ENCODE measurements around the gene PCMTD2.

The PCMTD2 gene

DNA sequence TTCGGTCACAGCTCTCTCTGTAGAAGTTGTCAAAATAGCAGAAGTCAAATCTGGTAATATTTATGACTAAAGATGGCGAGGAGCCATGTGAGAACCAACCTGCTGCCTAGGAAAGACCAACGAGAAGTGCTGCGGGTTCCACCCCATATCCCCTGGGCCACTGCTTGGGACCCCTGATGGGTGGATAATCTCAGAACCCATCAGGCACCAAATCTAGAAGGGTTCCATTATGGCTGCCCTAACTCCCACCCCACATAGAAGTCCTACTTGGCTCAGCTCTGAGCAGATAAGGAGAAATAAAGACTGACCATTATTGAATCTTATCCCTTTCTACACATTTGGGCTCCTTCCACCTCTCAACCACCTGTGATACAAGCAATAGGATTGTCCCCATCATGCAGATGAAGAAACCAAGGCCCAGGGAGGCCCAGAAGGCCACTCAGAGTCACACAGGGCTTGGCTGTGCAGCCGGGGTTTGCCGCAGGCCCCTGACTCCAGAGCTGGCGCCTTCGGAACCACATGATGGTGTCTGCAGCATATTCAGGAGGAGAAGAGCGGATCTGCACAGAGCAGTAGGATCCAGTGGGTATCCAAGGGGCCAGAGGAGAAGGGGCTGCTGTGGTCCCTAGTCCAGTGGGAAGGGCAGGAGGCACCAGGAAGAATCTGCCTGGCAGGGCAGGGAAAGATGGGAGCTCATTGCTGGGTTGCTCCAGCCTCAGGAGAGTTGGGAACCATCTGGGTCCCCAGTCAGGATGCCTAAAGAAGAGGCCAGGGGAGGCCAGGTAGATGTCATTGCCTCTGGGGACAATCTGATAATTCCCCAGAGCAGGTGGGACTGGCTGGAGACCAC lies 9.6 kb upstream of the PCMTD2 start:
- H3K9me3 ChIP-seq (ENCODE audit: severe bottlenecking), result no peaks in the 10 kb centered on the region
- peak; percentile 68 for DNase-seq (ENCODE audit: low spot score)
- no peak overlapping the region for H3K4me3 ChIP-seq (ENCODE audit: severe bottlenecking)
- TF ChIP-seq, protein P1, sequence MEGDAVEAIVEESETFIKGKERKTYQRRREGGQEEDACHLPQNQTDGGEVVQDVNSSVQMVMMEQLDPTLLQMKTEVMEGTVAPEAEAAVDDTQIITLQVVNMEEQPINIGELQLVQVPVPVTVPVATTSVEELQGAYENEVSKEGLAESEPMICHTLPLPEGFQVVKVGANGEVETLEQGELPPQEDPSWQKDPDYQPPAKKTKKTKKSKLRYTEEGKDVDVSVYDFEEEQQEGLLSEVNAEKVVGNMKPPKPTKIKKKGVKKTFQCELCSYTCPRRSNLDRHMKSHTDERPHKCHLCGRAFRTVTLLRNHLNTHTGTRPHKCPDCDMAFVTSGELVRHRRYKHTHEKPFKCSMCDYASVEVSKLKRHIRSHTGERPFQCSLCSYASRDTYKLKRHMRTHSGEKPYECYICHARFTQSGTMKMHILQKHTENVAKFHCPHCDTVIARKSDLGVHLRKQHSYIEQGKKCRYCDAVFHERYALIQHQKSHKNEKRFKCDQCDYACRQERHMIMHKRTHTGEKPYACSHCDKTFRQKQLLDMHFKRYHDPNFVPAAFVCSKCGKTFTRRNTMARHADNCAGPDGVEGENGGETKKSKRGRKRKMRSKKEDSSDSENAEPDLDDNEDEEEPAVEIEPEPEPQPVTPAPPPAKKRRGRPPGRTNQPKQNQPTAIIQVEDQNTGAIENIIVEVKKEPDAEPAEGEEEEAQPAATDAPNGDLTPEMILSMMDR (IDR thresholded peaks at IDR 0.05; ENCODE audit: poor library complexity, severe bottlenecking), result no peak
- no peak overlapping the region for H3K27ac ChIP-seq (ENCODE audit: poor library complexity, severe bottlenecking)
- peaks cover 24% of the 10 kb centered on the region for H3K27me3 ChIP-seq (ENCODE audit: insufficient read depth, poor library complexity, severe bottlenecking)
- ATAC-seq (ENCODE audit: low read depth), result no peak
- H3K36me3 ChIP-seq (ENCODE audit: low read depth), result no peaks in the 10 kb centered on the region
- H3K4me1 ChIP-seq (ENCODE audit: insufficient read depth, poor library complexity, severe bottlenecking), result no peaks in the 10 kb centered on the region

DNA sequence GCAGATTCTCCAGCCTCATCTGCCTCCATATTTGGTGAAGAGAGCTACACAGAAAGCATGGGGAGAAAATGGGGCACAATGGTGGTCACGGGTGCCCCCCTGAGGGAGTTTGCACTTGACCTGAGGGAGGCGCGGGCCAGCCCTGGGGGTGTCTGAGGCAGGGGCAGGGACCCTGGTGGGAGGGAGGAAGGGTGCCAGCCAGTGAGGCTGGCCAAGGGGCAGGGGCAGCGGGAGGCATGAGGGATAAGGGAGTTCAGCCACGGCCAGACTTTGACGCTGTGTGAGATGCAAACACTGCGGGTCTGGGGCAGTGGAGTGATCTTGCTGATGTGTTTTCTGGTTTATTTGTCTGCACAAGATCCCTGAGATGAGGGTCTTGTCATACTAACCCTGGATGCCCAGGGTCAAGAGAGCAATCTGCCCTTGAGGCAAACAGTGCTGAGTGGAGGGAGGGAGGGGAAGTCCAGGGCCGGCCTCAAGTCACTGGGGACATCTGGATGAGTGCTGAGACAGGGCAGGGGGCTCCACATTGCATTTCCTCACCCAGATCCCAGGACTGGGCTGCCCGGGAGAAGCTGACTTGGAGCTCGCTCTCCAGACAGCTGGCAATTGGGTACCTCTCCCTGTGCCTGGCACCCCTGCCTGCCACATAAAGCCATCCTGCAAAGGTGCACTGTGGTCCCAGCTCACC lies 8.8 kb upstream of the PCMTD2 start:
- peaks cover 31% of the 10 kb centered on the region for H3K27me3 ChIP-seq (ENCODE audit: insufficient read depth, poor library complexity, severe bottlenecking)
- ATAC-seq (ENCODE audit: low read depth), result no peak
- TF ChIP-seq, protein P1 (IDR thresholded peaks at IDR 0.05; ENCODE audit: poor library complexity, severe bottlenecking), result no peak
- no peak overlapping the region for H3K27ac ChIP-seq (ENCODE audit: poor library complexity, severe bottlenecking)
- H3K36me3 ChIP-seq (ENCODE audit: low read depth), result no peaks in the 10 kb centered on the region
- peak; percentile 78 for DNase-seq (ENCODE audit: low spot score)
- no peaks in the 10 kb centered on the region for H3K9me3 ChIP-seq (ENCODE audit: severe bottlenecking)
- no peaks in the 10 kb centered on the region for H3K4me1 ChIP-seq (ENCODE audit: insufficient read depth, poor library complexity, severe bottlenecking)
- H3K4me3 ChIP-seq (ENCODE audit: severe bottlenecking), result no peak overlapping the region

DNA sequence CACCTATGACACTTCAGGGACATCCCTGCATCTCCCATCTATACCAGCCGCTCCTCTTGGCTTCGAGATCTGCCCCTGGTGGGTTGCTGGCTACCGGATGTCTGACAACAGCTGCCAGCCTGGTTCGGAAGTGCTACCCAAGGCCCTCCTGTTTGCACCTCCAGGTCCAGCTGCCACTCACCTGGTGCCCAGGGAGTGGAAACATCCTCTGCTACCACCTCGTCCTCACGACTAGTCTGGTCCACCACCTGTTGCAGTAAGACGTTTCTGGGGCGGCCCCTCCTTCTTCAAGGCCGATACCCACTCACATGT lies 8.3 kb upstream of the PCMTD2 start:
- Histone ChIP-seq H3K4me1 (ENCODE audit: insufficient read depth, poor library complexity, severe bottlenecking) (no peaks in the 10 kb centered on the region), H3K4me3 (ENCODE audit: severe bottlenecking) (no peak overlapping the region), H3K27ac (ENCODE audit: poor library complexity, severe bottlenecking) (no peak overlapping the region), H3K9me3 (ENCODE audit: severe bottlenecking) (no peaks in the 10 kb centered on the region), H3K36me3 (ENCODE audit: low read depth) (no peaks in the 10 kb centered on the region), H3K27me3 (ENCODE audit: insufficient read depth, poor library complexity, severe bottlenecking) (peaks cover 31% of the 10 kb centered on the region)
- TF ChIP-seq, protein P1 (IDR thresholded peaks at IDR 0.05; ENCODE audit: poor library complexity, severe bottlenecking), result no peak
- ATAC-seq (ENCODE audit: low read depth) (no peak), DNase-seq (ENCODE audit: low spot score) (peak; percentile 65)

DNA sequence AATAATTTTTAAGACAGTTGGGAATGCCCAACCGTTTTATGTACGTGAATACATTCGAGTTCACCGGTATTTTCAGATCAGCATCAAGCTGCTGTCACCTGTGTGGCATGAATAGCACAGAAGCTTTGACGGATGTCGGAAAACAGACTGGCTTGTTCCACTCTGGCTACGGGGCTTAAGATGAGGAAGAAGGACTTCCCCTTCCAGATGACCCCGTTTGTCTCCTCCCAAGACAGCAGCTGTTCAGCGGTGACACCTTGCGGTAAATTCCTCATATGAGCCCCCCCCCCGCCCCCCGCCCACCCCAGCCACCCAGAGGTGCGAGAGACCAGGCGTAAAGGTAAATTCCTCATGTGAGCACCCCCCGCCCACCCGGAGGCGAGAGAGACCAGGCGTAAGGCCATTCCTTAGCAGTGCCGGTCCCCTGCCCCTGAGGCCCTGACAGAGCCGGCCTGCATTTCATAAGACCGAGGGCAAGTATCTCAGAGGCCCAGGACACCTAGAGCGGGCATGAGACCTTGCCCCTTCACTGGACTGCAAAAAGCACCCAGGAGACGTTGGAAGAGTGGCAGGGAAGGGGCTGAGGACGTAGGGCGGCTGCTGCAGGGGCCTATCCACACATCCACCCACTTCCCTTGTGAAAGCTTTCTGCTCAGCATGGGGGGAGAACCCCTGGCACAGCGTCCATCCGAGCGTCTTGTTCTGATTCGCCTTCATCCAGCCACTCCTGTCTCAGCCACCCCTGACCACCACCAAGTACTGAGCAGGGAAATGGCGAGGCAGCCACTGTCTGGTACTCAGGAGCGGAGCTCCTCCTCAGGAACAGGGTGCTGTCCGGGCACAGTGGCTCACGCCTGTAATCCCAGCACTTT lies 7.3 kb upstream of the PCMTD2 start:
- ATAC-seq (ENCODE audit: low read depth) (no peak), DNase-seq (ENCODE audit: low spot score) (peak; percentile 74)
- no peak overlapping the region for H3K4me3 ChIP-seq (ENCODE audit: severe bottlenecking)
- H3K27me3 ChIP-seq (ENCODE audit: insufficient read depth, poor library complexity, severe bottlenecking), result peaks cover 31% of the 10 kb centered on the region
- H3K4me1 ChIP-seq (ENCODE audit: insufficient read depth, poor library complexity, severe bottlenecking), result no peaks in the 10 kb centered on the region
- H3K36me3 ChIP-seq (ENCODE audit: low read depth), result no peaks in the 10 kb centered on the region
- no peak overlapping the region for H3K27ac ChIP-seq (ENCODE audit: poor library complexity, severe bottlenecking)
- TF ChIP-seq, protein P1 (IDR thresholded peaks at IDR 0.05; ENCODE audit: poor library complexity, severe bottlenecking), result no peak
- no peaks in the 10 kb centered on the region for H3K9me3 ChIP-seq (ENCODE audit: severe bottlenecking)

All from RWPE2 (cell line).